Left ventricle myocardium superior (tissue), 1 donor: ENCODE measurements around the gene WDR74. TPM values are rescaled to one million over a fixed set of nuclear protein-coding genes. Genes with fewer than 3 reads are reported as not detected.

Source experiments
- ATAC-seq: fragments of 200-7000 bp; cut with Tn5 transposase; one replicate; pipeline ENCODE4 v1.9.1; 2020; ENCODE audit warnings: mild to moderate bottlenecking, moderate library complexity
- DNase-seq: peaks from one replicate; pipeline ENCODE4 v3.0.0-alpha.2; 2020
- intact Hi-C: fragments of 100-400 bp; cut with micrococcal nuclease; formaldehyde crosslinking; loops from one replicate; pipeline ENCODE4 v1.11.0; 2022
- microRNA-seq: library from miRNA; unstranded; fragments of <30 nt; microRNA quantifications from one replicate; pipeline ENCODE4 v1.2.0, GENCODE V29; 2020; ENCODE audit warnings: borderline number of aligned reads
- total RNA-seq: library from RNA; stranded (reverse); fragmentation: NEBNext Ultra II Directional; extraction: Animal tissue kit (Norgen Biotek cat#: 25700); gene quantifications from one replicate; pipeline ENCODE4 v1.2.1, GENCODE V29; 2021
- donor health status: DM: no; HTN: yes; CAD: no; lungs with severe emphysema.

WDR74 gene
- total RNA-seq, 1 donor from 2014 or later: 25.8 TPM

GRCh38 chr11:62805076-62805892 is 34.1 kb downstream of the WDR74 start, which contains the start of gene NXF1:
Gene NXF1 (minus strand): TSS chr11:62805440. CDS start chr11:62805356, 84 bp downstream.
- ATAC-seq (peak; percentile 92), DNase-seq (peak; percentile 97)
- intact Hi-C loops: no loop called here

GRCh38 chr11:62804310-62805075 is 34.9 kb downstream of the WDR74 start:
- ATAC-seq (peak; percentile 1), DNase-seq (no peak)
- intact Hi-C loops: no loop called here

- no peak for DNase-seq
- intact Hi-C loops: no loop called here
- ATAC-seq: no peak
These were observed 38.3 kb downstream of the WDR74 start for GRCh38 chr11:62801071-62801470.

GRCh38 chr11:62799486-62799885 is 39.9 kb downstream of the WDR74 start:
- no peak for DNase-seq
- intact Hi-C loops: no loop called here
- no peak for ATAC-seq

GRCh38 chr11:62796281-62796680 is 43.1 kb downstream of the WDR74 start:
- no peak for DNase-seq
- ATAC-seq: no peak
- intact Hi-C loops: no loop called here

DNA sequence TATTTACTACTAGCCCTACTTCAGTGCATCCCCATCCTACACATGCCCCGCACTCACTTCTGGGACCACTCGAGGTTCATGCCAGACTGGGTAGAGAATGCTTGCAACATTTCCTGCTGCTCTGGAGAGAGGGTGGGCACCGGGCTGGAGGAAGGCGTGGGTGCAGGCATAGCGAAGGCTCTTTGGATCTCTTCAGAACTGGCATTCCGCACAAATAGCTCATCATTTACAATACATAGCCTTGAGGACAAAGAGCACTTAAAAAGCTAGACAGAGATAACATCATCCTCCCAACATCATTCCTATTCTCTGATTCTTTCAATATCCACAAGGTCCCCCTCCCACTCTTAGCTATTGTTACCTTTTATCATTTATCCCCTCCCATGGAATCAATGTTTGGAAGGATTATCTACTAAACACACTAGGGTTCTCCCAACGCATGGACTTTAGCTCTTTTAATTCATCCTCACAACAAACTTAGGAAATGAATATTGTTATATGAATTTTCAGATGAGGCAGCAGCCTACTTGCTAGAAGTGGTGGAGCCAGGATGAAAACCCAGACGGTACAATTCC is 45.1 kb downstream of the WDR74 start:
- intact Hi-C loops: no loop called here
- ATAC-seq (no peak), DNase-seq (no peak)

DNA sequence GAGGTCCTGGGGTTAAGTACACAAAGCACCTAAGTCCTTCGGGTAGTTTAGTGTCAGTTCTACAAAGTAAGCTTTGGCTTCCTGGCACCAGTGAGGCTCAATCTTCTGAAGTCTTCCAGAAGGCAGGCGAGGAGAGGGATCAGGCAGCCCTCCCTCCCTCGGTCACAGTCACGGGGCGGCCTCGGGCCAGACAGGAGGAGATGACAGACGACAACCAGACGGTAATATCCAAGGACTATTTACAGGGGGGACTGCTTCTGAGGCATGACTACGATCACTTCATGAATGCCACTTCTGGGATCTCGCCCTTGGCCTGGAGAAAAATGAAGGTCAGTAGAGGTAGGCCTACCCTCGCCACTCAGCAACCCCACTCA is 47.2 kb downstream of the WDR74 start:
- peak; percentile 64 for ATAC-seq
- intact Hi-C loops: no loop called here
- DNase-seq: peak; percentile 73

GRCh38 chr11:62791501-62792201 is 47.7 kb downstream of the WDR74 start, which contains the start of gene TMEM223:
Gene TMEM223 (minus strand): TSS chr11:62792006. CDS start chr11:62791994, 12 bp downstream.
- peak; percentile 95 for DNase-seq
- peak; percentile 87 for ATAC-seq
- intact Hi-C loops: no loop called here

DNA sequence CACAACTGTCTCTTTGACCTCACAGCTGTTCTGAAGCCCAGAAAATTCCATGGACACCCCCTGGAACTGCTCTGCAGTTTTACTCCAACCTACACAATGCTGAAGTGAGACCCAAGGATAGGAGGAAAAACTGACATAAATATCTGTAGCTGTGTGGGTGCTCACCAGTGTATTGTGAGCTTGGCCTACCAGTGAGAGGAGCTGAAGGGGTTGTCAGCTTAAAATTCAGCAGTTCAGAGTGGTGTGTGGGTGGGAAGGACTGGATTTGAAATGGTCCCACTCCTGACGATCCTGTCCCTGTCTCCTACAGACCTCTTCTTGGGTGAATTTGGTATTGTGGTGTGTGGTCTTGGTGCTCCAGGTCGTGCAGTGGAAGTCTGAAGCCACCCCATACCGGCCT is 49.8 kb downstream of the WDR74 start:
- intact Hi-C loops: no loop called here
- no peak for DNase-seq
- no peak for ATAC-seq

DNA sequence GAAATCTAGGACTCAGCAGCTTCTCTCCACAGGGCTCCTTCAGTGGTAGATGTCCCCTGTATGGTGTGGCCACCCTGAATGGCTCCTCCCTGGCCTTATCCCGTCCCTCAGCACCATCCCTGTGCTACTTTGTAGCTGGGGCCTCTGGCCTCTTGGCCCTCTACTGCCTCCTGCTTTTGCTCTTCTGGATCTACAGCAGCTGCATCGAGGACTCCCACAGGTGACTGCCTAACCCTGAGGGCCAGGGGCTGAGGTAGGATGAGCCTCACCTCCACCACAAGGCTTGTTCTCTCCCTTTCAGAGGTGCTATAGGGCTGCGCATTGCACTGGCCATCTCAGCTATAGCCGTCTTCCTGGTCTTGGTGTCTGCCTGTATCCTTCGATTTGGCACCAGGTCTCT is 50.4 kb downstream of the WDR74 start:
- ATAC-seq: no peak
- intact Hi-C loops: no loop called here
- DNase-seq: no peak

GRCh38 chr11:62787005-62787759 is 52.2 kb downstream of the WDR74 start, which contains the start of gene TMEM179B:
Gene TMEM179B (plus strand): TSS chr11:62787402. CDS start chr11:62787432, 30 bp downstream.
- intact Hi-C loops: no loop called here
- ATAC-seq (peak; percentile 85), DNase-seq (peak; percentile 98)

DNA sequence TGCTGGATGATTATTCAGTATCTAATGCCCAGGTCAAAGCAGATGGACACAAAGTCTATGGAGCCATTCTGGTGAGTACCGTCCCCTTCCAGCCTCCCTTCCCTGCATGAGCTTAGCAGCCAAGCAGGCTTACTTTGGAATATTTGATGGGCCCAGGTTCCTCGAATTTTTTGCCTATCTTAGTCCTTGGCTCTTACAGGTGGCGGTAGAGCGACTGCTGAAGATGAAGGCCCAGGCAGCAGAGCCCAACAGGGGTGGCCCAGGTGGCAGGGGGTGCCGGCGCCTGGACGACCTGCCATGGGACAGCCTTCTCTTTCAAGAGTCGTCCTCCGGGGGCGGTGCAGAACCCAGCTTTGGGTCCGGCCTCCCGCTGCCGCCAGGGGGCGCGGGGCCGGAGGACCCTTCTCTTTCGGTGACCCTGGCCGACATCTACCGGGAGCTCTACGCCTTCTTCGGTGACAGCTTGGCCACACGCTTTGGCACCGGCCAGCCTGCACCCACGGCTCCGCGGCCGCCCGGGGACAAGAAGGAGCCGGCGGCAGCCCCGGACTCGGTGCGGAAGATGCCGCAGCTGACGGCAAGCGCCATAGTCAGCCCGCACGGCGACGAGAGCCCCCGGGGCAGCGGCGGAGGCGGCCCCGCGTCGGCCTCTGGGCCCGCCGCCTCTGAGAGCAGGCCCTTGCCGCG is 52.9 kb downstream of the WDR74 start:
- peak; percentile 94 for DNase-seq
- intact Hi-C loops: no loop called here
- peak; percentile 85 for ATAC-seq

Small RNA genes within 50 kb of the gene (microRNA-seq; reads per million reads assigned to microRNA genes)
- gene MIR6514 (not detected), gene MIR6748 (not detected)

Other genes starting within 250 kb of the WDR74 start
- 12.3 TPM for gene TUT1, start 248.1 kb downstream of the WDR74 start, total RNA-seq
- gene MTA2, start 237.7 kb downstream of the WDR74 start, total RNA-seq: 33.1 TPM
- gene EML3, start 226.8 kb downstream of the WDR74 start, total RNA-seq: 12.9 TPM
- gene ROM1, start 226.3 kb downstream of the WDR74 start, total RNA-seq: 1.7 TPM
- 12.1 TPM for gene B3GAT3, start 217.6 kb downstream of the WDR74 start, total RNA-seq
- 106 TPM for gene GANAB, start 193.0 kb downstream of the WDR74 start, total RNA-seq
- 12.0 TPM for gene INTS5, start 186.3 kb downstream of the WDR74 start, total RNA-seq
- 27.1 TPM for gene C11orf98, start 174.4 kb downstream of the WDR74 start, total RNA-seq
- gene CSKMT, start 174.3 kb downstream of the WDR74 start, total RNA-seq: 3.1 TPM
- gene UQCC3, start 167.9 kb downstream of the WDR74 start, total RNA-seq: 7.7 TPM
- gene LBHD1, start 167.3 kb downstream of the WDR74 start, total RNA-seq: 1.7 TPM
- gene UBXN1, start 160.5 kb downstream of the WDR74 start, total RNA-seq: 88.6 TPM
- gene LRRN4CL, start 150.1 kb downstream of the WDR74 start, total RNA-seq: 3.4 TPM
- 15.2 TPM for gene BSCL2, start 132.2 kb downstream of the WDR74 start, total RNA-seq
- gene GNG3, start 131.9 kb downstream of the WDR74 start, total RNA-seq: not detected
- gene HNRNPUL2, start 112.1 kb downstream of the WDR74 start, total RNA-seq: 35.8 TPM
- gene TTC9C, start 111.1 kb downstream of the WDR74 start, total RNA-seq: 15.1 TPM
- gene ZBTB3, start 85.4 kb downstream of the WDR74 start, total RNA-seq: 10.1 TPM
- 43.5 TPM for gene POLR2G, start 78.0 kb downstream of the WDR74 start, total RNA-seq
- gene TAF6L, start 68.2 kb downstream of the WDR74 start, total RNA-seq: 8.8 TPM
- gene TMEM179B, start 52.2 kb downstream of the WDR74 start, total RNA-seq: 16.9 TPM
- 21.7 TPM for gene TMEM223, start 47.6 kb downstream of the WDR74 start, total RNA-seq
- 49.6 TPM for gene NXF1, start 34.1 kb downstream of the WDR74 start, total RNA-seq
- 19.5 TPM for gene STX5, start 7.5 kb downstream of the WDR74 start, total RNA-seq
- gene TEX54, start 6.7 kb downstream of the WDR74 start, total RNA-seq: not detected
- gene SLC3A2, start 41.3 kb upstream of the WDR74 start, total RNA-seq: 36.4 TPM
- 0.07 TPM for gene CHRM1, start 81.8 kb upstream of the WDR74 start, total RNA-seq
- not detected for gene SLC22A6, start 145.4 kb upstream of the WDR74 start, total RNA-seq
- not detected for gene SLC22A8, start 176.3 kb upstream of the WDR74 start, total RNA-seq